ENCODE data around the gene PDE4B. TPM values are rescaled to one million over a fixed set of nuclear protein-coding genes. Genes with fewer than 3 reads are reported as not detected.

PDE4B gene
- total RNA-seq, 1 experiment from 2014 or later, result 3.3 TPM

- POLR2A ChIA-PET, result no interaction called here
- DNase-seq (ENCODE audit: unreplicated experiment), result no peak
- no peak for TF ChIP-seq CTCF (IDR thresholded peaks at IDR 0.05; ENCODE audit: unreplicated experiment)
- no peak overlapping the region for H3K27ac Mint-ChIP-seq (ENCODE audit: low read depth, unreplicated experiment)
- no peaks in the 10 kb centered on the region for H3K9me3 Mint-ChIP-seq (ENCODE audit: unreplicated experiment)
- peaks cover 89% of the 10 kb centered on the region for H3K27me3 Mint-ChIP-seq (ENCODE audit: insufficient read depth, unreplicated experiment)
- H3K4me1 Mint-ChIP-seq (ENCODE audit: insufficient read depth, unreplicated experiment), result no peaks in the 10 kb centered on the region
- intact Hi-C loops (cut with micrococcal nuclease), result no loop called here
- no TSS peak for BruUV-seq (replicated peaks)
- H3K4me3 Mint-ChIP-seq (ENCODE audit: unreplicated experiment), result no peak overlapping the region
- no peaks in the 10 kb centered on the region for H3K36me3 Mint-ChIP-seq (ENCODE audit: insufficient read depth, unreplicated experiment)
- CTCF ChIA-PET, result no interaction called here
Measured at GRCh38 chr1:65911679-65912078, 119.0 kb downstream of the PDE4B start.

- ChIA-PET CTCF (no interaction called here), POLR2A (no interaction called here)
- Mint-ChIP-seq H3K4me1 (ENCODE audit: insufficient read depth, unreplicated experiment) (no peaks in the 10 kb centered on the region), H3K36me3 (ENCODE audit: insufficient read depth, unreplicated experiment) (no peaks in the 10 kb centered on the region), H3K27ac (ENCODE audit: low read depth, unreplicated experiment) (no peak overlapping the region), H3K27me3 (ENCODE audit: insufficient read depth, unreplicated experiment) (peaks cover 23% of the 10 kb centered on the region), H3K9me3 (ENCODE audit: unreplicated experiment) (no peaks in the 10 kb centered on the region), H3K4me3 (ENCODE audit: unreplicated experiment) (no peak overlapping the region)
- no peak for TF ChIP-seq CTCF (IDR thresholded peaks at IDR 0.05; ENCODE audit: unreplicated experiment)
- no TSS peak for BruUV-seq (replicated peaks)
- DNase-seq (ENCODE audit: unreplicated experiment), result no peak
- intact Hi-C loops (cut with micrococcal nuclease), result no loop called here
Measured at GRCh38 chr1:65918564-65918963, 125.9 kb downstream of the PDE4B start.

- Mint-ChIP-seq H3K27ac (ENCODE audit: low read depth, unreplicated experiment) (no peak overlapping the region), H3K4me3 (ENCODE audit: unreplicated experiment) (no peak overlapping the region), H3K9me3 (ENCODE audit: unreplicated experiment) (no peaks in the 10 kb centered on the region), H3K27me3 (ENCODE audit: insufficient read depth, unreplicated experiment) (no peaks in the 10 kb centered on the region), H3K36me3 (ENCODE audit: insufficient read depth, unreplicated experiment) (no peaks in the 10 kb centered on the region), H3K4me1 (ENCODE audit: insufficient read depth, unreplicated experiment) (no peaks in the 10 kb centered on the region)
- intact Hi-C loops (cut with micrococcal nuclease), result no loop called here
- TF ChIP-seq CTCF (IDR thresholded peaks at IDR 0.05; ENCODE audit: unreplicated experiment), result no peak
- ChIA-PET POLR2A (no interaction called here), CTCF (no interaction called here)
- BruUV-seq (replicated peaks), result no TSS peak
- no peak for DNase-seq (ENCODE audit: unreplicated experiment)
Measured at GRCh38 chr1:65921446-65921845, 128.8 kb downstream of the PDE4B start.

GRCh38 chr1:65924471-65924870, 131.8 kb downstream of the PDE4B start:
- TF ChIP-seq CTCF (IDR thresholded peaks at IDR 0.05; ENCODE audit: unreplicated experiment), result no peak
- ChIA-PET POLR2A (no interaction called here), CTCF (no interaction called here)
- intact Hi-C loops (cut with micrococcal nuclease), result no loop called here
- no peaks in the 10 kb centered on the region for H3K9me3 Mint-ChIP-seq (ENCODE audit: unreplicated experiment)
- no peaks in the 10 kb centered on the region for H3K27me3 Mint-ChIP-seq (ENCODE audit: insufficient read depth, unreplicated experiment)
- H3K4me3 Mint-ChIP-seq (ENCODE audit: unreplicated experiment), result no peak overlapping the region
- no TSS peak for BruUV-seq (replicated peaks)
- H3K27ac Mint-ChIP-seq (ENCODE audit: low read depth, unreplicated experiment), result no peak overlapping the region
- DNase-seq (ENCODE audit: unreplicated experiment), result peak; percentile 18
- no peaks in the 10 kb centered on the region for H3K4me1 Mint-ChIP-seq (ENCODE audit: insufficient read depth, unreplicated experiment)
- H3K36me3 Mint-ChIP-seq (ENCODE audit: insufficient read depth, unreplicated experiment), result no peaks in the 10 kb centered on the region

Data from MCF 10A (cell line).